Endothelial cell of umbilical vein (primary cell): ENCODE results near the gene CSRP2. TPM values are rescaled to one million over a fixed set of nuclear protein-coding genes. Genes with fewer than 3 reads are reported as not detected.

ENCODE experiments used
- BruUV-seq: library from RNA; stranded (reverse); fragments of 400-500 nt; replicated peaks from 2 replicates; lab custom pipeline; 2021; lab: Mats Ljungman, UMichigan
- CTCF ChIA-PET: fragments of 300-600, 350-600 bp; sonication (Branson Sonifier 250); formaldehyde crosslinking; loops from one replicate; lab custom pipeline; 2021; ENCODE audit warnings: antibody characterized with exemption, inconsistent platforms; lab: Charles Lee
- POLR2A ChIA-PET: fragments of 300-600, 350-600 bp; sonication (Branson Sonifier 250); formaldehyde crosslinking; loops from one replicate; lab custom pipeline; 2021; ENCODE audit warnings: antibody characterized with exemption, inconsistent platforms; lab: Charles Lee
- DNase-seq: peaks from one replicate; pipeline ENCODE4 v3.0.0-alpha.2; 2011; ENCODE audit warnings: low read depth, low spot score
- FAIRE-seq: peaks from 2 replicates; lab custom pipeline; 2011; peaks lifted over from hg19 to GRCh38; lab: Jason Lieb, UNC
- H2AFZ ChIP-seq: 2 replicates; pipeline ENCODE4 v1.6.0; 2012; ENCODE audit warnings: low read depth, low read length, control low read depth, inconsistent platforms
- H3K27ac ChIP-seq: 2 replicates; pipeline ENCODE4 v1.5.1; 2011; ENCODE audit warnings: low read depth, mild to moderate bottlenecking, control low read depth, low read length, moderate library complexity; ENCODE audit not compliant: insufficient read depth
- H3K27me3 ChIP-seq, 2 experiments: 2 replicates each; pipeline versions ENCODE4 v1.6.0 to v1.6.1; 2011; ENCODE audit warnings: low read length in 2 of 2, mixed read lengths in 1 of 2; ENCODE audit not compliant: control insufficient read depth in 2 of 2, insufficient read depth in 2 of 2
- H3K36me3 ChIP-seq, 2 experiments: 2 replicates in 1 of 2; 3 replicates in 1 of 2; pipeline ENCODE4 v1.5.1; 2011; ENCODE audit warnings: low read length in 2 of 2, mild to moderate bottlenecking in 1 of 2, moderate library complexity in 1 of 2; ENCODE audit not compliant: control insufficient read depth in 2 of 2, insufficient read depth in 2 of 2; ENCODE audit errors: extremely low read depth in 1 of 2
- H3K4me1 ChIP-seq: 3 replicates; pipeline ENCODE4 v1.5.1; 2011; ENCODE audit warnings: mild to moderate bottlenecking, low read length; ENCODE audit not compliant: control insufficient read depth, insufficient read depth; ENCODE audit errors: extremely low read depth
- H3K4me2 ChIP-seq: 2 replicates; pipeline ENCODE4 v1.6.1; 2011; ENCODE audit warnings: low read length, control low read depth, mixed read lengths; ENCODE audit not compliant: insufficient read depth
- H3K4me3 ChIP-seq, 3 experiments: fragments of 200-600 bp in 1 of 3; sonication (generic), shearing (Covaris generic) in 1 of 3; replicated peaks in 1 of 3; 2 replicates each; pipeline ENCODE4 v1.5.1; 2011 to 2016; ENCODE audit warnings: control low read depth in 3 of 3, low read length in 3 of 3, mild to moderate bottlenecking in 2 of 3, inconsistent platforms in 1 of 3, low read depth in 1 of 3, moderate library complexity in 1 of 3; ENCODE audit not compliant: insufficient read depth in 1 of 3
- H3K79me2 ChIP-seq: 2 replicates; pipeline ENCODE4 v1.6.0; 2012; ENCODE audit warnings: low read length, inconsistent platforms; ENCODE audit not compliant: control insufficient read depth, insufficient read depth
- H3K9ac ChIP-seq: replicated peaks from 2 replicates; pipeline ENCODE3; 2011; ENCODE audit warnings: low read length, control low read depth; ENCODE audit not compliant: insufficient read depth; ENCODE audit errors: extremely low read depth
- H3K9me1 ChIP-seq: replicated peaks from 3 replicates; pipeline ENCODE4 v1.6.0; 2011; ENCODE audit warnings: mild to moderate bottlenecking, low read length; ENCODE audit not compliant: control insufficient read depth, insufficient read depth; ENCODE audit errors: extremely low read depth
- H3K9me3 ChIP-seq: replicated peaks from 2 replicates; pipeline ENCODE4 v1.5.1; 2012; ENCODE audit warnings: low read length, inconsistent platforms; ENCODE audit not compliant: control insufficient read depth, insufficient read depth
- H4K20me1 ChIP-seq: replicated peaks from 2 replicates; pipeline ENCODE3; 2011; ENCODE audit warnings: mild to moderate bottlenecking, low read length; ENCODE audit not compliant: control insufficient read depth, insufficient read depth; ENCODE audit errors: extremely low read depth
- EZH2 ChIP-seq: IDR thresholded peaks from 2 replicates; pipeline ENCODE4 v1.6.1; 2012; ENCODE audit warnings: borderline replicate concordance, low read depth, mild to moderate bottlenecking, moderate library complexity, low read length, inconsistent platforms; ENCODE audit not compliant: severe bottlenecking
- FOS ChIP-seq: IDR thresholded peaks from 2 replicates; pipeline ENCODE4 v1.6.1; 2011; ENCODE audit warnings: mild to moderate bottlenecking, low read length, moderate library complexity, borderline replicate concordance; ENCODE audit not compliant: insufficient read depth
- GATA2 ChIP-seq: IDR thresholded peaks from 2 replicates; pipeline ENCODE4 v1.7.0; 2011; ENCODE audit warnings: low read depth, mild to moderate bottlenecking, moderate library complexity, mixed read lengths, low read length; ENCODE audit not compliant: insufficient read length, insufficient read depth
- JUN ChIP-seq: IDR thresholded peaks from 2 replicates; pipeline ENCODE4 v1.6.1; 2011; ENCODE audit warnings: borderline replicate concordance, low read depth; ENCODE audit not compliant: insufficient read length, insufficient read depth
- MYC ChIP-seq: IDR thresholded peaks from one replicate; pipeline ENCODE4 v1.6.1; 2011; ENCODE audit warnings: mild to moderate bottlenecking, low read depth, low read length
- POLR2A ChIP-seq: IDR thresholded peaks from 2 replicates; pipeline ENCODE4 v1.6.1; 2012; ENCODE audit warnings: low read depth, mild to moderate bottlenecking, control low read depth, low read length
- POLR2AphosphoS5 ChIP-seq: IDR thresholded peaks from 2 replicates; pipeline ENCODE4 v1.6.1; 2012; ENCODE audit warnings: low read depth, mild to moderate bottlenecking, control low read depth, low read length, moderate library complexity; ENCODE audit not compliant: insufficient read depth
- dilution Hi-C: fragments of 300-500 bp; cut with MboI; formaldehyde crosslinking; loops from one replicate; pipeline ENCODE4 v1.15.0; 2019; ENCODE audit warnings: low sequenced_read_pairs; ENCODE audit not compliant: extremely low pct_ligation_motif_present
- intact Hi-C: fragments of 100-400 bp; cut with micrococcal nuclease; formaldehyde crosslinking; loops from one replicate; pipeline ENCODE4 v1.10.0; 2022
- polyA plus RNA-seq, 4 experiments: library from polyadenylated mRNA; depleted of rRNA in 3 of 4; stranded (reverse) in 3 of 4; unstranded in 1 of 4; fragments of >200 nt; gene quantifications; 2 replicates each; pipeline versions ENCODE4 v1.2.1 to v1.2.3, GENCODE V29; 2011 to 2012; ENCODE audit warnings: missing spikeins in 1 of 4
- total RNA-seq: library from RNA; stranded (reverse); gene quantifications from 2 replicates; pipeline ENCODE4 v1.2.3, GENCODE V29; 2021
- TF ChIP-seq, protein P1 (sequence below), 2 donors: IDR thresholded peaks; 1 replicate in 1 of 2; 2 replicates in 1 of 2; pipeline ENCODE4 v1.5.1; 2011; ENCODE audit warnings: low read length in 2 of 2, mild to moderate bottlenecking in 2 of 2, moderate library complexity in 2 of 2, control low read depth in 1 of 2, inconsistent platforms in 1 of 2, low read depth in 1 of 2; ENCODE audit not compliant: insufficient read depth in 1 of 2; ENCODE audit errors: extremely low read depth in 1 of 2
- TF ChIP-seq, protein P2 (sequence below): IDR thresholded peaks from 2 replicates; pipeline ENCODE4 v1.6.1; 2011; ENCODE audit not compliant: insufficient read depth, insufficient read length

Gene CSRP2
- total and polyA plus RNA-seq, 2 donors (not counting 3 experiments of a cell fraction or from before 2014, with no cell fraction given): 8.8 to 13.4 TPM

DNA sequence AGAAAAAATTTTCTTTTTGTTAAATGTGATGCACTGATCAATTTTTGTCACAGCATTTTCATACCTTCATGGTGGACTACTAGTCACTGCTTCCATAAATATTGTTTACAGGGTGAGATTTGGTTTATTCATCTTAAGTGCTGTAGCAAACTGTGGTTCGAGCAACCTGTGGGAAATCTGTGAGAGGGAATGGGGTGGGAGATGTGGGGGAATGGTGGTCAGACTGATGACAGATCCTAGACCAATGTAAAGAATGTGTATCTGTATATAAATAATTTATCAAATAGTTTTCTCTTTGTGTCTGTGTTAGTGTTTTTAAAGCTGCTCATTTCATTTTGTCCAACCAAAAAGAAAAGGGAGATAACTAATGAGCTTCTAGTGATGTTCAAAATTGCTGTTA lies 26.7 kb downstream of the CSRP2 start:
- H4K20me1 ChIP-seq: no peaks in the 10 kb centered on the region
- no peaks in the 10 kb centered on the region for H3K4me1 ChIP-seq
- peaks cover 2% of the 10 kb centered on the region for H3K9me3 ChIP-seq
- no TSS peak for BruUV-seq
- H2AFZ ChIP-seq: no peak overlapping the region
- H3K4me3 ChIP-seq: no peak overlapping the region
- ChIA-PET POLR2A (no interaction called here), CTCF (interaction anchor here (0.8 to 1.4 kb wide), 3 partner anchors 11 to 159 kb away, joined by 3 read pairs; no protein-coding TSS in a partner anchor)
- dilution Hi-C loops (no loop called here), intact Hi-C loops (no loop called here)
- no peak overlapping the region for H3K27ac ChIP-seq
- peaks cover 0 to 8% of the 10 kb centered on the region in 2 experiments for H3K36me3 ChIP-seq
- H3K9me1 ChIP-seq: no peaks in the 10 kb centered on the region
- H3K79me2 ChIP-seq: no peaks in the 10 kb centered on the region
- no peak overlapping the region for H3K4me2 ChIP-seq
- no peak overlapping the region for H3K9ac ChIP-seq
- no peak for DNase-seq
- no peak for FAIRE-seq
- no peaks in the 10 kb centered on the region for H3K27me3 ChIP-seq
- TF ChIP-seq GATA2: no peak
- no peak for TF ChIP-seq EZH2
- no peak for TF ChIP-seq POLR2AphosphoS5
- TF ChIP-seq JUN: no peak
- TF ChIP-seq MYC: no peak
- no peak for TF ChIP-seq FOS
- TF ChIP-seq POLR2A: no peak
- TF ChIP-seq, protein P1, sequence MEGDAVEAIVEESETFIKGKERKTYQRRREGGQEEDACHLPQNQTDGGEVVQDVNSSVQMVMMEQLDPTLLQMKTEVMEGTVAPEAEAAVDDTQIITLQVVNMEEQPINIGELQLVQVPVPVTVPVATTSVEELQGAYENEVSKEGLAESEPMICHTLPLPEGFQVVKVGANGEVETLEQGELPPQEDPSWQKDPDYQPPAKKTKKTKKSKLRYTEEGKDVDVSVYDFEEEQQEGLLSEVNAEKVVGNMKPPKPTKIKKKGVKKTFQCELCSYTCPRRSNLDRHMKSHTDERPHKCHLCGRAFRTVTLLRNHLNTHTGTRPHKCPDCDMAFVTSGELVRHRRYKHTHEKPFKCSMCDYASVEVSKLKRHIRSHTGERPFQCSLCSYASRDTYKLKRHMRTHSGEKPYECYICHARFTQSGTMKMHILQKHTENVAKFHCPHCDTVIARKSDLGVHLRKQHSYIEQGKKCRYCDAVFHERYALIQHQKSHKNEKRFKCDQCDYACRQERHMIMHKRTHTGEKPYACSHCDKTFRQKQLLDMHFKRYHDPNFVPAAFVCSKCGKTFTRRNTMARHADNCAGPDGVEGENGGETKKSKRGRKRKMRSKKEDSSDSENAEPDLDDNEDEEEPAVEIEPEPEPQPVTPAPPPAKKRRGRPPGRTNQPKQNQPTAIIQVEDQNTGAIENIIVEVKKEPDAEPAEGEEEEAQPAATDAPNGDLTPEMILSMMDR (IDR thresholded peaks at IDR 0.05; ENCODE audit: extremely low read depth in 1 of 2, insufficient read depth in 1 of 2, low read depth in 1 of 2, low read length in 2 of 2): no peak
- TF ChIP-seq, protein P2, sequence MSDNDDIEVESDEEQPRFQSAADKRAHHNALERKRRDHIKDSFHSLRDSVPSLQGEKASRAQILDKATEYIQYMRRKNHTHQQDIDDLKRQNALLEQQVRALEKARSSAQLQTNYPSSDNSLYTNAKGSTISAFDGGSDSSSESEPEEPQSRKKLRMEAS: no peak
